ENCODE results near the gene COX6B2. TPM values are rescaled to one million over a fixed set of nuclear protein-coding genes. Genes with fewer than 3 reads are reported as not detected.
A peak's percentile ranks its signal among the peaks of the same experiment; 100 is the strongest.

The COX6B2 gene
- total and polyA plus RNA-seq, 12 donors, result not detected

DNA sequence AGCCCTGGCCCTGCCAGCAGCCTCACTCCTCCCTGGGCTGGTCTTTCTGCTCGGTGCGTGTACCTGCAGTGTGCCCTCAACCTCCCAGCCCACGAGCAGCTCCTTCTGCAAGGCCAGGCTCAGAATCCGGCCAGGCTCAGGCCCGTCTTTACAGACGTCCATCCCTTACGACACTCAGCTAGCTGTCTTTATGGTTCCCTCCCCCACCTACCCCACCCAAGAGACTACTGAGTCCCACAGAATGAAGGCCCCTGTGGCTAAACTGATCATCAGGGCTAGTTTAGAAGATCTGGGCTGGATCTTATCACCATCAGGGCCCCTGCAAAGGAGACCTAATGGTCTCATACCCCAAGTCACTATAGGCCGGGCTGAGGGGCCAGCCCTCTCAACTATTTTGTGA lies 40.1 kb downstream of the COX6B2 start:
- DNase-seq (no peak), ATAC-seq (no peak)
- Histone ChIP-seq H3K4me1 (no peaks in the 10 kb centered on the region), H3K9me3 (peaks cover 0 to 2% (median 0%) of the 10 kb centered on the region in 11 donors), H3K27me3 (peaks cover 0 to 1% (median 0%) of the 10 kb centered on the region in 7 donors), H3K4me3 (no peak overlapping the region), H3K36me3 (peaks cover 0 to 24% (median 0%) of the 10 kb centered on the region in 9 donors), H3K27ac (no peak overlapping the region)
- intact Hi-C loops (cut with DNase I), result no loop called here
- 86 to 88% methylated on average over 8 of the region's 8 CpGs for WGBS, 2 donors
- TF ChIP-seq, protein P1, sequence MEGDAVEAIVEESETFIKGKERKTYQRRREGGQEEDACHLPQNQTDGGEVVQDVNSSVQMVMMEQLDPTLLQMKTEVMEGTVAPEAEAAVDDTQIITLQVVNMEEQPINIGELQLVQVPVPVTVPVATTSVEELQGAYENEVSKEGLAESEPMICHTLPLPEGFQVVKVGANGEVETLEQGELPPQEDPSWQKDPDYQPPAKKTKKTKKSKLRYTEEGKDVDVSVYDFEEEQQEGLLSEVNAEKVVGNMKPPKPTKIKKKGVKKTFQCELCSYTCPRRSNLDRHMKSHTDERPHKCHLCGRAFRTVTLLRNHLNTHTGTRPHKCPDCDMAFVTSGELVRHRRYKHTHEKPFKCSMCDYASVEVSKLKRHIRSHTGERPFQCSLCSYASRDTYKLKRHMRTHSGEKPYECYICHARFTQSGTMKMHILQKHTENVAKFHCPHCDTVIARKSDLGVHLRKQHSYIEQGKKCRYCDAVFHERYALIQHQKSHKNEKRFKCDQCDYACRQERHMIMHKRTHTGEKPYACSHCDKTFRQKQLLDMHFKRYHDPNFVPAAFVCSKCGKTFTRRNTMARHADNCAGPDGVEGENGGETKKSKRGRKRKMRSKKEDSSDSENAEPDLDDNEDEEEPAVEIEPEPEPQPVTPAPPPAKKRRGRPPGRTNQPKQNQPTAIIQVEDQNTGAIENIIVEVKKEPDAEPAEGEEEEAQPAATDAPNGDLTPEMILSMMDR (IDR thresholded peaks at IDR 0.05), result no peak

DNA sequence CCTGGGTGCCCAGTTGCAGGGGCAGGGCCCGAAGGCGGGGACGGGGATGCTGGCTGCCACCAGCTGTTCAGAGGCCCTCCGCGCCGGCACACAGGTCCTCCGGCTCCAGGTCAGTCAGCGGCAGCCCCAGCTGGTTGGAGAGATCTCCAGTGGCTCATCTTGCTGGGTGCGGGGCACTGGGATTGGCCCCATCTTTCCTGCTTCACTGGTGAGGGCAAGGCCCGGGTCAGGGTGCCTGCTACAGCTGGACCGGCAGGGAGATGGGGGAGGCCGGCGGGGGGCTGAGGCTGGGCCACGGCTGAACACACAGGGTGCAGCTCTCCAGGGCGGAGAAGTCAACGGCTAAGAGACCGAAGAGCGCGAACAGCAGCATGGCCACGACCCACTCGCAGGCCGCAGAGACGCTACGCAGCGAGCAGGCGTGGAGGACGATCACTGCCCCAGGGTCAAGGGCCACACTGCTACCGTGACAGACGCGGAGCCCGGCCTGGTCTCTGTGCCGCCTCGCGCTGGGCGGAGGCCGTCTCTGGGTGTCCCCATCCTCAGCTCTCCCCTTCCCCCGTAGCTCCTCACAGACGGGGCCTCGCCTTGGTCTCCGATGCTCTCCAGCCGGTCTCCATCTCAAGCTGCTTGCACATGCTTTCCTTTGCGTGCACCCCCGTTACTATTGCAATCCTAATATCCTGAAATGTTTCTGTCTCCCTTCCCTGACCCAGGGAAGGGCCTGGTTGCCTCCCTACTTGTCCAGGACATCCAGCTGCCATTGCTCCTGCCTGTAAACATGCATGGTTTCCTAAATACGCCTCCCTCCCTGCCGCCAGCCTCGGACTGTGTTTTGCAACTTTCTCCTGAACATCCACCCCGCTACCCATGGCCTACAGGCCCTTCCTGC lies 41.7 kb downstream of the COX6B2 start:
- intact Hi-C loops (cut with DNase I), result no loop called here
- TF ChIP-seq, protein P1 (IDR thresholded peaks at IDR 0.05), result no peak
- peaks cover 0 to 6% (median 0%) of the 10 kb centered on the region in 11 donors for H3K9me3 ChIP-seq
- H3K4me1 ChIP-seq, result no peaks in the 10 kb centered on the region
- ATAC-seq (peak in 1 of 8 donors; percentile 13), DNase-seq (no peak)
- no peak overlapping the region for H3K27ac ChIP-seq
- 81 to 86% methylated on average over 42 to 47 of the region's 47 CpGs for WGBS, 2 donors
- no peaks in the 10 kb centered on the region for H3K27me3 ChIP-seq
- peaks cover 0 to 28% (median 0%) of the 10 kb centered on the region in 9 donors for H3K36me3 ChIP-seq
- H3K4me3 ChIP-seq, result no peak overlapping the region

DNA sequence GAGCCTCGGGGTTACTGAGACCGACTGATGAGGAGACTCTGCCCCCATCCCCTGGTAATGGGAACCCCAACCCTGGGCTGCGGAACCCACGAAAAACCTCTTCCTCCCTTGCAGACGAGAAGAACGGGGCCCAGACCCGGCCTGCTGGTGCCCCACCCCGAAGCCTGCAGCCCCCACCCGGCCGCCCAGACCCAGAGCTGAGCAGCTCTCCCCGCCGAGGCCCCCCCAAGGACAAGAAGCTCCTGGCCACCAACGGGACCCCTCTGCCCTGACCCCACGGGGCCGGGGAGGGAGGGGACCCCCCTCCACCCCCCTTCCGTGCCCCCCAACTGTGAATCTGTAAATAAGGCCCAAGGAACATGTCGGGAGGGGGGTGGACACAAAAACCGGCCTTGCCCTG lies 42.7 kb downstream of the COX6B2 start:
- DNase-seq (no peak), ATAC-seq (peak in 1 of 8 donors; percentile 8)
- TF ChIP-seq, protein P1 (IDR thresholded peaks at IDR 0.05), result no peak
- no peak overlapping the region for H3K4me3 ChIP-seq
- H3K27ac ChIP-seq, result no peak overlapping the region
- H3K4me1 ChIP-seq, result no peaks in the 10 kb centered on the region
- no peaks in the 10 kb centered on the region for H3K27me3 ChIP-seq
- H3K9me3 ChIP-seq, result peaks cover 0 to 6% (median 0%) of the 10 kb centered on the region in 11 donors
- H3K36me3 ChIP-seq, result peaks cover 0 to 23% (median 0%) of the 10 kb centered on the region in 9 donors
- intact Hi-C loops (cut with DNase I), result no loop called here
- WGBS, 2 donors, result 90 to 91% methylated on average over 15 to 18 of the region's 18 CpGs

DNA sequence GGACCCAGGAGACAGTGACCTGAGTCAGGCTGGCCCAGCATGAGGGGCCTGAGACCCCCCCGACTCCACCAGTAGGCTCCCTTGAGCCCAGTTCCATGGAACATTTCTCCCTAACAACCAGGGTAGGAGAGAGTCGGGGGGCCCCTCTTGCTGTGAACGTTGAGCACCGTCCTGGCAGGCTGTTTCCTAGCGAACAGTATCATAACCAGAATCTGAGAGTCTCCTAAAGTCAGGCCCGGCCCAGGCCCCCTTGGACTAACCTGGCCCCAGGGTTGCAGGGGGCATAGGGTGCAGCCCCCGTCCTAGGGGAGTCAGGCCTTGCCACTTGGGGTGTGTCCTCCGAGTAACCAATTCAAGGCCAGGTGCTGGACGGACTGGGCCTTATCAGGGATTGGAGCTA lies 43.1 kb downstream of the COX6B2 start:
- intact Hi-C loops (cut with DNase I), result no loop called here

More for the DNA sequence above, 43.1 kb downstream of the COX6B2 start:
- WGBS, 2 donors, result 91 to 96% methylated on average over 9 of the region's 9 CpGs
- Histone ChIP-seq H3K27me3 (no peaks in the 10 kb centered on the region), H3K36me3 (peaks cover 0 to 27% (median 0%) of the 10 kb centered on the region in 9 donors), H3K27ac (no peak overlapping the region), H3K4me1 (no peaks in the 10 kb centered on the region), H3K4me3 (no peak overlapping the region), H3K9me3 (peaks cover 0 to 6% (median 0%) of the 10 kb centered on the region in 11 donors)
- ATAC-seq, result no peak
- DNase-seq, result no peak
- TF ChIP-seq, protein P1 (IDR thresholded peaks at IDR 0.05), result no peak
